Bronchial epithelial cell (primary cell): ENCODE results near the gene ANTXR1. TPM values are rescaled to one million over a fixed set of nuclear protein-coding genes. Genes with fewer than 3 reads are reported as not detected.

Experiments used
- DNase-seq: peaks from one replicate; pipeline ENCODE4 v3.0.0-alpha.2; 2010; ENCODE audit warnings: low read depth
- FAIRE-seq: peaks from 2 replicates; lab custom pipeline; 2011; peaks lifted over from hg19 to GRCh38; lab: Jason Lieb, UNC
- H3K27me3 ChIP-seq: 2 replicates; pipeline ENCODE4 v1.5.1; 2011; ENCODE audit warnings: low read length; ENCODE audit not compliant: control insufficient read depth, insufficient read depth
- H3K36me3 ChIP-seq: 2 replicates; pipeline ENCODE4 v1.5.1; 2011; ENCODE audit warnings: low read length; ENCODE audit not compliant: control insufficient read depth, insufficient read depth
- H3K4me3 ChIP-seq: 2 replicates; pipeline ENCODE4 v1.5.1; 2011; ENCODE audit warnings: mild to moderate bottlenecking, low read depth, low read length, control low read depth
- CTCF ChIP-seq: IDR thresholded peaks from 2 replicates; pipeline ENCODE4 v1.5.1; 2011; ENCODE audit warnings: mild to moderate bottlenecking, moderate library complexity, low read length, control low read depth, inconsistent platforms; ENCODE audit not compliant: insufficient read depth, severe bottlenecking
- total RNA-seq: library from RNA; depleted of rRNA; stranded (reverse); fragments of >200 nt; gene quantifications from 2 replicates; pipeline ENCODE4 v1.2.1, GENCODE V29; 2014

The ANTXR1 gene
- 1.5 and 3.7 TPM in 2 replicates for total RNA-seq

GRCh38 chr2:69013142-69013839, at the start of gene ANTXR1:
TSS of gene ANTXR1 (plus strand) at chr2:69013179. CDS start at chr2:69013500, 321 bp downstream.
- FAIRE-seq (no peak), DNase-seq (peak; percentile 49)
- TF ChIP-seq CTCF = no peak
- no peaks in the 10 kb centered on the region for H3K36me3 ChIP-seq
- peak within 1 kb of the TSS; percentile 83 for H3K4me3 ChIP-seq
- no peaks in the 10 kb centered on the region for H3K27me3 ChIP-seq

- FAIRE-seq (no peak), DNase-seq (no peak)
- Histone ChIP-seq H3K36me3 (no peaks in the 10 kb centered on the region), H3K27me3 (no peaks in the 10 kb centered on the region), H3K4me3 (no peak overlapping the region)
- TF ChIP-seq CTCF = no peak
Observed at GRCh38 chr2:68964282-68964681, 48.7 kb upstream of the ANTXR1 start.

- H3K27me3 ChIP-seq = no peaks in the 10 kb centered on the region
- no peaks in the 10 kb centered on the region for H3K36me3 ChIP-seq
- TF ChIP-seq CTCF = no peak
- no peak for FAIRE-seq
- DNase-seq = no peak
- no peak overlapping the region for H3K4me3 ChIP-seq
Observed at GRCh38 chr2:68968221-68968620, 44.8 kb upstream of the ANTXR1 start.

GRCh38 chr2:68969736-68970490, 43.1 kb upstream of the ANTXR1 start:
- H3K27me3 ChIP-seq = no peaks in the 10 kb centered on the region
- TF ChIP-seq CTCF = no peak
- H3K36me3 ChIP-seq = no peaks in the 10 kb centered on the region
- FAIRE-seq (no peak), DNase-seq (no peak)
- no peak overlapping the region for H3K4me3 ChIP-seq

GRCh38 chr2:68970566-68971265, 42.3 kb upstream of the ANTXR1 start:
- no peak for DNase-seq
- FAIRE-seq = no peak
- no peak overlapping the region for H3K4me3 ChIP-seq
- no peaks in the 10 kb centered on the region for H3K27me3 ChIP-seq
- no peak for TF ChIP-seq CTCF
- no peaks in the 10 kb centered on the region for H3K36me3 ChIP-seq
